ENCODE data around the gene ZFP36L2.

ZFP36L2 gene

DNA sequence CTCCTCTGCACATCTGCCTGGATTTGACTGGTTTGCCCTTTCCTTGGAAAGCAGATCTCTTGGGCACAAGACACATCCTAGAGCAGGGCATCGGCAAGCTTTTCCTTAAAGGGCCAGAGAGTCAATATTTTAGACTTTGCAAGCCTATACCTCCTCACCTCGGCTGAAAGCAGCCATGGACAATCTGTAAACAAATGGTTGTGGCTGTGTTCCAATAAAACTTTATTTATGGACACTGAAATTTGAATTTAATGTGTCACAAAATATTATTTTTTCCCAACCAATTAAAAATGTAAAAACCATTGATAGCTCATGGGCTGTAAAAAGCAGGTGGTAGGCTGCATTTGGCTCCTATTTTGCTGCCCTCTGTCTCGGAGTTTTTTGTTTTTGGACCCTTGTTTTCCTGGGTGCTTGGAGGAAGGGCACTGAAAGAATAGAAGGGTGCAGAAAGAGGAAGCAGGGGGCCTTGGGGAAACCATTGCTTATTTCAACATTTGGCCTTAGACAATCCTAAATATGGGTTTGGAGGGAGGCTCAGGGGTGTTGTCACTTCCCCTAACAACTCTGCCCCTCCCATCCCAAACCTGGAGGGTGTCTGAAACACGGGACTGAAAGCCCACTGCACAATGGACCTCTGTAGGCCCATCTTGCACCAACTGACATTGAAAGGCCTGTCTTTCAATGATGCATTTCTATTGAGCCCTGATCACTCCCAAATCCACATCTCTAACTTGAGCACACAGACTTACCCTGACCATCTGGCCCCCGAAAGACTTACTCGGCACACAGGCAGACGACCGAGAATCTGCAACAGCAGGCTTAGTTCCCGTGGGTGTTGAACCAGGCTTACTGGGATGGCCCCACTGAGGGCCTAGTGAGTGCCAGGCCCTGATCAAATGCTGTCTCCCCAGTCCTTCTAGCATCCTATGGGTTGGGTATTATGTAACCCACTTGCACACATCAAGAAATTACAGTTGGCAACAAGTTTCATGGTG, 7.1 kb upstream of the ZFP36L2 start:
- Histone ChIP-seq H2AK5ac (ENCODE audit: low read length, severe bottlenecking) (no peak overlapping the region), H2BK12ac (ENCODE audit: low read length in 2 of 2) (no peak overlapping the region), H3K9ac (ENCODE audit: low read length) (no peak overlapping the region), H2BK5ac (ENCODE audit: low read depth, low read length, poor library complexity, severe bottlenecking) (no peak overlapping the region), H3K4me3 (ENCODE audit: insufficient read depth in 1 of 2, low read depth in 1 of 2, low read length in 2 of 2) (no peak overlapping the region), H3K27me3 (ENCODE audit: control insufficient read depth in 1 of 2, insufficient read depth in 1 of 2, low read length in 2 of 2) (no peaks in the 10 kb centered on the region), H4K91ac (ENCODE audit: low read length) (no peak overlapping the region), H2BK120ac (ENCODE audit: low read depth, low read length) (no peak overlapping the region), H3K9me3 (ENCODE audit: control insufficient read depth, low read length) (no peaks in the 10 kb centered on the region), H3K27ac (ENCODE audit: low read length, poor library complexity, severe bottlenecking) (no peak overlapping the region), H3K36me3 (ENCODE audit: control insufficient read depth in 1 of 2, insufficient read depth in 2 of 2, low read depth in 1 of 2, low read length in 2 of 2) (peaks cover 5 to 20% of the 10 kb centered on the region in 2 experiments), H3K18ac (ENCODE audit: low read depth in 1 of 2, low read length in 2 of 2) (no peak overlapping the region), H2BK15ac (ENCODE audit: low read depth, poor library complexity, severe bottlenecking) (no peak overlapping the region), H2AFZ (ENCODE audit: low read depth, low read length) (no peak overlapping the region), H3K14ac (ENCODE audit: low read length in 2 of 2) (no peak overlapping the region), H3K23ac (ENCODE audit: low read length in 2 of 2) (no peak overlapping the region), H3K79me1 (replicated peaks; ENCODE audit: low read length, poor library complexity, severe bottlenecking) (peaks cover 1% of the 10 kb centered on the region), H3K4ac (ENCODE audit: low read depth in 1 of 2, low read length in 2 of 2) (no peak overlapping the region), H4K8ac (ENCODE audit: low read length) (no peak overlapping the region), H3K4me2 (ENCODE audit: low read length, poor library complexity, severe bottlenecking) (no peak overlapping the region), H3K4me1 (ENCODE audit: control insufficient read depth, insufficient read depth, low read depth, low read length) (peaks cover 2% of the 10 kb centered on the region)
- WGBS: 90% methylated on average over 9 of the region's 9 CpGs
- DNase-seq: no peak

DNA sequence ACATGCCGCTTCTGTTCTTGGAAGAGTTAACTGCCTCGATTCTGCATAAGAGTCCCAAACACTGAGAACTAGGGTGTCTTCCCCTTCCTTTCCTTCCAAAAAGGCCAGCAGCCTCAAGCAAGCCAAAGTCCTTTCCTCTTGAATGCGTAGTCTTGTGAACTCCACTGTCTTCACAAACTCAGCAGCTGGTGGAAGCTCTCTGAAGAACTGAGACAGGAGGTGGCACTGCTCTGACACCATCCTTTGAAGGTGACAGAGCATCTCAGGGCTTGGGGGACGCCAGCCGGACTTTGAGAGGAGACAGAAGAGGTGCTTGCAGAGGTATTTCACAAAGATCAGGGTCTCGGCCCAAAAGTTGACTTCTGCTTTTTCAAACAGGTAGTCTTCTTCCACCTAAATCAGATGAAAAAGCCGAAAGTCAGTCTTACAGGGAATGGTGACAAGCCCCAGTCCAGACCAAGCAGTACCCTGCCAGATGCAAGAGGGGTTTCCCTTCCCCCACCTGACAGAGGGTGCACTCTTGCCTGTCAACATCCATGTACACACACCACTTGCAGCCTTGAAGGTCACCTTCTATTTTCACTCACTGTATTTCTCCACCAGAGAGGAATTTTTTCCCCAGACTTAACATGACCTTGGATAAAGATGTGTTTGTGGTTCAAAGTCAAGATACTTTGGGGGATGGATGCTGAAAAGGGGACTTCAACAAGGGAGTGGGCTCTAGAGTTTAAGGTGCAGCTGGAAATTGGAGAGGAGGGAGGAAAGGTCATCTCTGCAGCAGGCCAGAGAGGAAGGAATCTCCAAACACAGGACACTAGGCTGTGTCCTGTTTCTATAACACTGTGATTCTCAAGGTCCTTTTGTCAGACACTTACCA, 4.8 kb upstream of the ZFP36L2 start:
- Histone ChIP-seq H3K4me3 (ENCODE audit: insufficient read depth in 1 of 2, low read depth in 1 of 2, low read length in 2 of 2) (no peak overlapping the region), H3K36me3 (ENCODE audit: control insufficient read depth in 1 of 2, insufficient read depth in 2 of 2, low read depth in 1 of 2, low read length in 2 of 2) (peaks cover 5 to 20% of the 10 kb centered on the region in 2 experiments), H2BK12ac (ENCODE audit: low read length in 2 of 2) (no peak overlapping the region), H3K4me2 (ENCODE audit: low read length, poor library complexity, severe bottlenecking) (no peak overlapping the region), H3K27ac (ENCODE audit: low read length, poor library complexity, severe bottlenecking) (no peak overlapping the region), H3K9me3 (ENCODE audit: control insufficient read depth, low read length) (no peaks in the 10 kb centered on the region), H2BK120ac (ENCODE audit: low read depth, low read length) (no peak overlapping the region), H2BK15ac (ENCODE audit: low read depth, poor library complexity, severe bottlenecking) (no peak overlapping the region), H2AK5ac (ENCODE audit: low read length, severe bottlenecking) (no peak overlapping the region), H3K4me1 (ENCODE audit: control insufficient read depth, insufficient read depth, low read depth, low read length) (peaks cover 12% of the 10 kb centered on the region), H2BK5ac (ENCODE audit: low read depth, low read length, poor library complexity, severe bottlenecking) (no peak overlapping the region), H4K8ac (ENCODE audit: low read length) (no peak overlapping the region), H3K4ac (ENCODE audit: low read depth in 1 of 2, low read length in 2 of 2) (no peak overlapping the region), H3K23ac (ENCODE audit: low read length in 2 of 2) (no peak overlapping the region), H3K27me3 (ENCODE audit: control insufficient read depth in 1 of 2, insufficient read depth in 1 of 2, low read length in 2 of 2) (no peaks in the 10 kb centered on the region), H2AFZ (ENCODE audit: low read depth, low read length) (no peak overlapping the region), H3K79me1 (replicated peaks; ENCODE audit: low read length, poor library complexity, severe bottlenecking) (peaks cover 3% of the 10 kb centered on the region), H3K14ac (ENCODE audit: low read length in 2 of 2) (no peak overlapping the region), H3K9ac (ENCODE audit: low read length) (no peak overlapping the region), H4K91ac (ENCODE audit: low read length) (no peak overlapping the region), H3K18ac (ENCODE audit: low read depth in 1 of 2, low read length in 2 of 2) (no peak overlapping the region)
- no peak for DNase-seq
- WGBS: 96% methylated on average over 7 of the region's 7 CpGs

DNA sequence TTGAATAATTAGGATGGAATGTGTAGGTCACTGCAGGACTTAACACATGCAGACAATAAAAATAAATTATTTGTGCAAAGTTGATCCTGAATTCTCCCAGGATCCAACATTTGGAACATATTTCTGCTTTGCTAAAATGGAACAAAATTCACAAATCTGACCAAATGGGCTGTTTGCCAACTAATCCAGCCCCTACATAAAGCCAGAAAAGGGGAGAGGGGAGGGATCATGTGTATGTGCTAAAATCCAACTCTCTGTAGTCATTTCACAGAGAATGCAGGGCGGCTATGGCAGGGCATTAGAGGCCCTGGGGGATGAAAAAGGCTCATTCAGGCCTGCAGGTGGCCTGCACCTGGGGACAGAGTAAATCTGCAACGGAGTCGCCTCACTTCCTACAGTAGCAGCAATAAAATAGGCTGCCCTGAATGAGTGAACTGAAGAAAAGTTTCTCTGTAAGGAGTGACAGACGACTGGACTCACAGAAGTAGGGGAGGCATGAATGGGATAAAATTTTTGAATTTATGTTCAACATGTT, 4.0 kb upstream of the ZFP36L2 start:
- Histone ChIP-seq H3K79me1 (replicated peaks; ENCODE audit: low read length, poor library complexity, severe bottlenecking) (peaks cover 3% of the 10 kb centered on the region), H3K4me1 (ENCODE audit: control insufficient read depth, insufficient read depth, low read depth, low read length) (peaks cover 12% of the 10 kb centered on the region), H3K27me3 (ENCODE audit: control insufficient read depth in 1 of 2, insufficient read depth in 1 of 2, low read length in 2 of 2) (no peaks in the 10 kb centered on the region), H2BK15ac (ENCODE audit: low read depth, poor library complexity, severe bottlenecking) (no peak overlapping the region), H2AFZ (ENCODE audit: low read depth, low read length) (no peak overlapping the region), H3K27ac (ENCODE audit: low read length, poor library complexity, severe bottlenecking) (no peak overlapping the region), H3K9ac (ENCODE audit: low read length) (no peak overlapping the region), H3K18ac (ENCODE audit: low read depth in 1 of 2, low read length in 2 of 2) (no peak overlapping the region), H3K23ac (ENCODE audit: low read length in 2 of 2) (no peak overlapping the region), H4K8ac (ENCODE audit: low read length) (no peak overlapping the region), H3K4me3 (ENCODE audit: insufficient read depth in 1 of 2, low read depth in 1 of 2, low read length in 2 of 2) (no peak overlapping the region), H3K4ac (ENCODE audit: low read depth in 1 of 2, low read length in 2 of 2) (no peak overlapping the region), H3K36me3 (ENCODE audit: control insufficient read depth in 1 of 2, insufficient read depth in 2 of 2, low read depth in 1 of 2, low read length in 2 of 2) (peaks cover 6 to 20% of the 10 kb centered on the region in 2 experiments), H2BK120ac (ENCODE audit: low read depth, low read length) (no peak overlapping the region), H2BK12ac (ENCODE audit: low read length in 2 of 2) (no peak overlapping the region), H3K9me3 (ENCODE audit: control insufficient read depth, low read length) (no peaks in the 10 kb centered on the region), H2BK5ac (ENCODE audit: low read depth, low read length, poor library complexity, severe bottlenecking) (no peak overlapping the region), H2AK5ac (ENCODE audit: low read length, severe bottlenecking) (no peak overlapping the region), H3K14ac (ENCODE audit: low read length in 2 of 2) (no peak overlapping the region), H4K91ac (ENCODE audit: low read length) (no peak overlapping the region), H3K4me2 (ENCODE audit: low read length, poor library complexity, severe bottlenecking) (no peak overlapping the region)
- WGBS: 80% methylated on average over 3 of the region's 4 CpGs
- DNase-seq: no peak
